H1 (cell line): ENCODE data around the gene TCF7L1.

Experiments
- ATF2 ChIP-seq: IDR thresholded peaks from 2 replicates; pipeline ENCODE4 v1.6.1; 2012; ENCODE audit warnings: low read length, inconsistent platforms
- CEBPB ChIP-seq: IDR thresholded peaks from 2 replicates; pipeline ENCODE4 v1.6.1; 2012; ENCODE audit warnings: low read depth, low read length
- CREB1 ChIP-seq: IDR thresholded peaks from 2 replicates; pipeline ENCODE4 v1.6.1; 2012; ENCODE audit warnings: inconsistent platforms
- CTCF ChIP-seq, 3 experiments: IDR thresholded peaks; 1 replicate in 2 of 3; 2 replicates in 1 of 3; pipeline versions ENCODE4 v1.5.1 to v1.6.1; 2011; ENCODE audit warnings: low read length in 3 of 3, mild to moderate bottlenecking in 3 of 3, inconsistent platforms in 2 of 3, low read depth in 1 of 3, moderate library complexity in 1 of 3; ENCODE audit not compliant: insufficient read depth in 1 of 3; ENCODE audit errors: control extremely low read depth in 1 of 3
- EP300 ChIP-seq, 2 experiments: IDR thresholded peaks; 1 replicate in 1 of 2; 2 replicates in 1 of 2; pipeline ENCODE4 v1.6.1; 2011 to 2012; ENCODE audit warnings: low read depth in 2 of 2, low read length in 2 of 2, mild to moderate bottlenecking in 2 of 2, borderline replicate concordance in 1 of 2, inconsistent platforms in 1 of 2, moderate library complexity in 1 of 2
- EZH2 ChIP-seq: fragments of 200-600 bp; sonication (generic); IDR thresholded peaks from 2 replicates; pipeline ENCODE4 v1.7.1; 2012; ENCODE audit warnings: low read depth, mild to moderate bottlenecking, moderate library complexity, low read length, inconsistent platforms; ENCODE audit not compliant: severe bottlenecking
- FOSL1 ChIP-seq: IDR thresholded peaks from 2 replicates; pipeline ENCODE4 v1.6.1; 2011; ENCODE audit warnings: mild to moderate bottlenecking, low read depth, low read length, moderate library complexity; ENCODE audit not compliant: insufficient read depth
- HDAC6 ChIP-seq: IDR thresholded peaks from one replicate; pipeline ENCODE4 v1.7.1; 2012; ENCODE audit warnings: low read depth, mild to moderate bottlenecking, inconsistent platforms, low read length, moderate library complexity
- NANOG ChIP-seq: IDR thresholded peaks from 2 replicates; pipeline ENCODE4 v1.6.1; 2011; ENCODE audit warnings: low read length, low read depth, mild to moderate bottlenecking, inconsistent platforms; ENCODE audit not compliant: insufficient read depth, poor library complexity, severe bottlenecking
- POLR2A ChIP-seq, 2 experiments: IDR thresholded peaks; 1 replicate in 1 of 2; 2 replicates in 1 of 2; pipeline ENCODE4 v1.6.1; 2011; ENCODE audit warnings: low read depth in 2 of 2, low read length in 2 of 2, mild to moderate bottlenecking in 2 of 2; ENCODE audit errors: control extremely low read depth in 1 of 2
- SP1 ChIP-seq: IDR thresholded peaks from 2 replicates; pipeline ENCODE4 v1.6.1; 2011; ENCODE audit warnings: low read depth, low read length
- SRF ChIP-seq: IDR thresholded peaks from 2 replicates; pipeline ENCODE4 v1.6.1; 2011; ENCODE audit warnings: mild to moderate bottlenecking, low read depth, low read length, moderate library complexity
- ZNF274 ChIP-seq: IDR thresholded peaks from 2 replicates; pipeline ENCODE4 v1.7.0; 2012; ENCODE audit warnings: low read length, borderline replicate concordance; ENCODE audit errors: extremely low read depth

- TF ChIP-seq CTCF (IDR thresholded peaks at IDR 0.05; ENCODE audit: control extremely low read depth in 1 of 3, insufficient read depth in 1 of 3, low read depth in 1 of 3, low read length in 3 of 3) (no peak), ATF2 (no peak), EZH2 (no peak), SP1 (no peak), NANOG (no peak), POLR2A (IDR thresholded peaks at IDR 0.05; ENCODE audit: control extremely low read depth in 1 of 2, low read depth in 2 of 2, low read length in 2 of 2) (no peak), ZNF274 (no peak), EP300 (IDR thresholded peaks at IDR 0.05; ENCODE audit: borderline replicate concordance in 1 of 2, low read depth in 2 of 2, low read length in 2 of 2) (no peak), CEBPB (no peak), SRF (no peak), CREB1 (no peak), FOSL1 (no peak), HDAC6 (no peak)
Observed at GRCh38 chr2:85275984-85276540, 142.9 kb downstream of the TCF7L1 start.
